ENCODE results near the gene SF3A1.

GRCh38 chr22:30301995-30302809, 54.5 kb downstream of the SF3A1 start:
- no peak for TF ChIP-seq CTCF (IDR thresholded peaks at IDR 0.05)
- TF ChIP-seq EZH2 (IDR thresholded peaks at IDR 0.05; ENCODE audit: borderline replicate concordance, insufficient read depth, low read depth, low read length, poor library complexity, severe bottlenecking) = no peak

Measured in B cell (primary cell).